AG09309 (cell line): Measurements from ENCODE around the gene B3GNT5.
"Not testable (repeated sequence)": the region's sequence is repeated elsewhere in the genome, so short reads cannot be mapped to it uniquely, and the experiment has no call there.

ENCODE experiments used
- DNase-seq: peaks from one replicate; pipeline ENCODE4 v3.0.0-alpha.2; 2010; ENCODE audit warnings: low read depth
- H3K4me3 ChIP-seq: 2 replicates; pipeline ENCODE4 v1.5.1; 2011; ENCODE audit warnings: mild to moderate bottlenecking, low read depth, low read length, moderate library complexity; ENCODE audit not compliant: control insufficient read depth
- TF ChIP-seq, protein P1 (sequence below): IDR thresholded peaks from 2 replicates; pipeline ENCODE4 v1.5.1; 2011; ENCODE audit warnings: mild to moderate bottlenecking, low read depth, low read length, inconsistent platforms; ENCODE audit not compliant: insufficient read depth, control insufficient read depth; ENCODE audit errors: missing control alignments

The B3GNT5 gene

DNA sequence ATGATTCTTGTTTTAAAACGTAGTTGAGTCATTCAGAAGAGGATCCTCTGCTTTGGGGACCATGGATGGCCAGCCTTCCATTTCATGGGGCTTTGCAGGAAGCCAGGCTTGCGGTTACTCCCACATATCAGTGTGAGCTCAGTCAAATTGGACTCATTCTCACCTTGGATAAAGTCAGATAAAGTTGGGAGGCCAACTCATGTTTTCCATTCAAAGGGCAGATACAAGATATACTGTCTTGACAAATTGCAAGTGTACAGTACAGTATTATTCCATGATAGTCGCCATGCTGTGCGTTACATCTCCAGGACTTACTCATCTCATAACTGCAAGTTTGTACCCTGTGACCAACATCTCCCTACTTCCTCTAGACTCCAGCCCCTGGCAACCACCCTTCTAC is 25.5 kb upstream of the B3GNT5 start:
- H3K4me3 ChIP-seq = no peak overlapping the region
- no peak for DNase-seq
- TF ChIP-seq, protein P1, sequence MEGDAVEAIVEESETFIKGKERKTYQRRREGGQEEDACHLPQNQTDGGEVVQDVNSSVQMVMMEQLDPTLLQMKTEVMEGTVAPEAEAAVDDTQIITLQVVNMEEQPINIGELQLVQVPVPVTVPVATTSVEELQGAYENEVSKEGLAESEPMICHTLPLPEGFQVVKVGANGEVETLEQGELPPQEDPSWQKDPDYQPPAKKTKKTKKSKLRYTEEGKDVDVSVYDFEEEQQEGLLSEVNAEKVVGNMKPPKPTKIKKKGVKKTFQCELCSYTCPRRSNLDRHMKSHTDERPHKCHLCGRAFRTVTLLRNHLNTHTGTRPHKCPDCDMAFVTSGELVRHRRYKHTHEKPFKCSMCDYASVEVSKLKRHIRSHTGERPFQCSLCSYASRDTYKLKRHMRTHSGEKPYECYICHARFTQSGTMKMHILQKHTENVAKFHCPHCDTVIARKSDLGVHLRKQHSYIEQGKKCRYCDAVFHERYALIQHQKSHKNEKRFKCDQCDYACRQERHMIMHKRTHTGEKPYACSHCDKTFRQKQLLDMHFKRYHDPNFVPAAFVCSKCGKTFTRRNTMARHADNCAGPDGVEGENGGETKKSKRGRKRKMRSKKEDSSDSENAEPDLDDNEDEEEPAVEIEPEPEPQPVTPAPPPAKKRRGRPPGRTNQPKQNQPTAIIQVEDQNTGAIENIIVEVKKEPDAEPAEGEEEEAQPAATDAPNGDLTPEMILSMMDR = no peak

DNA sequence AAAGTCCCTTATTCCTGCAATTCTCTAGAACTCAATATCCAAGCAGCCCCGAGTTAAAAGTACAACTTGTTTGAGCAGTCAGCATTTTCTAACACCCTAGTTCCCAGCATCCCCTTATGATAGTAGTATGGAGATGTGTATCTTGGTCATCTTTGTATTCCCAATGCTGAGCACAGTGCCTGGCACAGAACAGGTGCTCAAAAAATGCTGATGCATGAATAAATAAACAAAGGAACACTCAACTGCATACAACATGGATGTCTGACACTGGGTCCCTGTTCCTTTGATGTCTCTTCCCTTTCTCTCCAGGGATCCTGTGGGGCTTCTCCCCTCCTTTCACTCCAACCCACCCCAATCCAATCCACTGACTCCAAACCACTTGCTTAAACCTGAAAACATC is 23.9 kb upstream of the B3GNT5 start:
- TF ChIP-seq, protein P1 = no peak
- no peak overlapping the region for H3K4me3 ChIP-seq
- no peak for DNase-seq

DNA sequence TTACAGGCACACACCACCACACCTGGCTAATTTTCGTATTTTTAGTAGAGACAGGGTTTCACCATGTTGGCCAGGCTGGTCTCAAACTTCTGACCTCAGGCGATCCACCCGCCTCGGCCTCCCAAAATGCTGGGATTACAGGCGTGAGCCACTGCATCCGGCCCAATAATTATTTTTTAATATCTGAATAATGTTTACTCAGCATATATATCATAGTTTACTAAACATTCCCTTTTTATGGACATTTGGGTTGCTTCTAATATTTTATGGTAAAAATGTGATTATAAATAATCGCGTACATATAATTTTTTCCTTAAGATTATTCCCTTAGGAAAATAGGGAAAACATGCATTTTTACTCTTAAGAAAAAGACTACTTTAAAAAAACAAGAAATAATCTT is 22.8 kb upstream of the B3GNT5 start:
- DNase-seq, H3K4me3 ChIP-seq: not testable (repeated sequence)

DNA sequence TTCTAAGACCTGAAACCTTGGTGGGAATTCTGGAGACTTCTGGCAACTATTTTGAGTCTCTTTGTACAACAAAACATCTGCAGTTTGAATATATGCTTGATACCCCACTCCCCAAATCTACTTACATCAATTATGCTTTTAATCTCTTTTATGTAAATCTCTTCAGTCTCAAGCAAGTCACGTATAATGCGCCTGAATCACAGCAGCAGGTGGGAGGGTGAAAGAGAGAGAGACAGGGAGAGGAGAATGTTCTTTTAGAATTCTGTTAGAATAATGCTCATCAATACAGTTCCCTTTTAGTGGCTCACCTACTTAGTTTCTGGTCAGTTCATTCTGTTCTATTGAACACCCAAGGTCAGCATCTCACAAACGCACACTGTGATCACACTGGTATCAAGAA is 22.2 kb upstream of the B3GNT5 start:
- TF ChIP-seq, protein P1 = no peak
- DNase-seq = no peak

DNA sequence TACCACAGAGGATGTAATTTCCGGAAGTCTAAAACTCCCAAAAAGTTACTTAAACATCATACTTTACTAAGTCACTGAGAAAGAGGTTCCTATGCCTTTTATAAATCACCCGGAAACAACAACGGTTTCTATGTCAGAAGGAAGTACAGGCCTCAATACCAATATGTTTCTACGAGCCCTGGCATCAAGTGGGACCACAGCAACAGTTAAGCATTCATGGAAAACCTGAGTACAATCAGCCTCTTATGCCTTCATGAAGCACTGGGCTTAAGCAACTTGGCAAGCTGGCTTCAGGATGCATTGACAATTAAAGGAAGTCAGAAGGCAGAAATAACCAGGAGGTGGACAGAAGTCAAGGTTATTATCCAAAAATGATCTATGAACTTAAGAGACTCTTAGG is 19.1 kb upstream of the B3GNT5 start:
- H3K4me3 ChIP-seq = no peak overlapping the region
- TF ChIP-seq, protein P1 = no peak
- DNase-seq = no peak

More for the DNA sequence above, 22.2 kb upstream of the B3GNT5 start:
- no peak overlapping the region for H3K4me3 ChIP-seq

DNA sequence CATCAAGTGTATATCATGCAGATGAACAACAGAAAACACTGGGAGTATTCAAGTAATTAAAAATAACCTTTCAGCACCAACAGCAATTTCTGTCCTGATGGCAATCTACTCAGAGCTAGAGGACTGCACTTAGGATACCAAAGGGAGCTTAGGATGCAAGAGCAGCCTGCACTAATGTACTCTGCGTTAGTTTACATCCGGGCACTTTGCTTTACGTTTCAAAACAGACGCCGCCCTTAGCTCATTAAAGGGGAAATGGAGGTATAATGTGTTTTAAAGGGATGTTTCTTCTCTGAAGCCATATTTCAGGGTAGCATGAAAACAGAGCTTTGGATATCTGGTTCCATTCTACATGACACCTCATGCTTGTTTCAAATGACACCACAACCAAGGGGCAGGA is 14.0 kb upstream of the B3GNT5 start:
- no peak for DNase-seq
- no peak overlapping the region for H3K4me3 ChIP-seq
- TF ChIP-seq, protein P1 = no peak

DNA sequence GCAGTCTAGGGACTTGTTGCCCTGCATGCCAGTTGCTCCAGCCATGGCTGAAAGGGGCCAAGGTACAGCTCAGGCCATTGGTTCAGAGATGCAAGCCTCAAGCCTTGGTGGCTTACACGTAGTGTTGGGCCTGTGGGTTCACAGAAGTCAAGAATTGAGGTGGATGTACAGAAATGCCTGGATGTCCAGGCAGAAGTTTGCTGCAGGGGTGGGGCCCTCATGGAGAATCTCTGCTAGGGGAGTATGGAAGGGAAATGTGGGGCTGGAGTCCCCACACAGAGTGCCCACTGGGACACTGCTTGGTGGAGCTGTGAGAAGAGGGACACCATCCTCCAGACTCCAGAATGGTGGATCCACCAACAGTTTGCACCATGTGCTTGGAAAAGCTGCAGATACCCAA is 10.6 kb upstream of the B3GNT5 start:
- no peak for DNase-seq
- H3K4me3 ChIP-seq = no peak overlapping the region
- TF ChIP-seq, protein P1 = no peak
